ENCODE results near the gene ASB16.

Gene ASB16

GRCh38 chr17:44210342-44211192 is 40.1 kb downstream of the ASB16 start:
- no peak for DNase-seq (ENCODE audit: low spot score)

GRCh38 chr17:44211281-44212265 is 41.1 kb downstream of the ASB16 start:
- no peak for DNase-seq (ENCODE audit: low spot score)

- DNase-seq (ENCODE audit: low spot score): no peak
Measured at GRCh38 chr17:44212507-44213402, 42.3 kb downstream of the ASB16 start.

GRCh38 chr17:44213403-44214229 is 43.1 kb downstream of the ASB16 start:
- DNase-seq (ENCODE audit: low spot score): no peak

GRCh38 chr17:44214230-44214494 is 43.7 kb downstream of the ASB16 start:
- DNase-seq (ENCODE audit: low spot score): no peak

- DNase-seq (ENCODE audit: low spot score): no peak
Measured at GRCh38 chr17:44214896-44215295, 44.4 kb downstream of the ASB16 start.

GRCh38 chr17:44216173-44216572 is 45.7 kb downstream of the ASB16 start:
- DNase-seq (ENCODE audit: low spot score): no peak

- peak; percentile 32 for DNase-seq (ENCODE audit: low spot score)
Measured at GRCh38 chr17:44216694-44217093, 46.2 kb downstream of the ASB16 start.

- DNase-seq (ENCODE audit: low spot score): peak; percentile 44
Measured at GRCh38 chr17:44217738-44218343, 47.3 kb downstream of the ASB16 start.

- peak; percentile 87 for DNase-seq (ENCODE audit: low spot score)
Measured at GRCh38 chr17:44218344-44219107, 48.0 kb downstream of the ASB16 start.

- peak; percentile 76 for DNase-seq (ENCODE audit: low spot score)
Measured at GRCh38 chr17:44219108-44219615, 48.7 kb downstream of the ASB16 start.

- DNase-seq (ENCODE audit: low spot score): peak; percentile 63
Measured at GRCh38 chr17:44219616-44220212, 49.2 kb downstream of the ASB16 start, which contains the start of gene UBTF. Gene UBTF (minus strand): TSS chr17:44219675. CDS start chr17:44218229, 1,446 bp downstream.

GRCh38 chr17:44220213-44221083 is 49.9 kb downstream of the ASB16 start:
- peak; percentile 45 for DNase-seq (ENCODE audit: low spot score)

GRCh38 chr17:44221084-44221861 is 50.8 kb downstream of the ASB16 start:
- peak; percentile 84 for DNase-seq (ENCODE audit: low spot score)

- no peak for DNase-seq (ENCODE audit: low spot score)
Measured at GRCh38 chr17:44221862-44222111, 51.3 kb downstream of the ASB16 start.

- DNase-seq (ENCODE audit: low spot score): peak; percentile 88
Measured at GRCh38 chr17:44222112-44222869, 51.8 kb downstream of the ASB16 start.

- no peak for DNase-seq (ENCODE audit: low spot score)
Measured at GRCh38 chr17:44223541-44224071, 53.1 kb downstream of the ASB16 start.
